Tibial nerve (tissue), 4 donors: ENCODE data around the gene KIF7. TPM values are rescaled to one million over a fixed set of nuclear protein-coding genes. Genes with fewer than 3 reads are reported as not detected.

Experiments used
- DNase-seq, 2 donors: peaks; one replicate each; pipeline ENCODE4 v3.0.0-alpha.2; 2019; ENCODE audit warnings: low spot score in 2 of 2
- H3K27ac ChIP-seq, 4 donors: fragments of 200-600 bp; sonication (generic) in 3 of 4; one replicate each; pipeline ENCODE4 v1.5.1; 2017 to 2019; ENCODE audit warnings: mild to moderate bottlenecking in 1 of 4
- H3K27me3 ChIP-seq, 2 donors: fragments of 200-600 bp; sonication (generic) in 1 of 2; one replicate each; pipeline versions ENCODE4 v1.5.1 to v1.6.0; 2017 to 2019
- H3K36me3 ChIP-seq, 3 donors: fragments of 200-600 bp; sonication (generic); one replicate each; pipeline ENCODE4 v1.5.1; 2018 to 2019
- H3K4me1 ChIP-seq, 4 donors: fragments of 200-600 bp; sonication (generic) in 3 of 4; one replicate each; pipeline ENCODE4 v1.5.1; 2017 to 2019
- H3K4me3 ChIP-seq, 4 donors: fragments of 200-600 bp; sonication (generic) in 3 of 4; one replicate each; pipeline ENCODE4 v1.5.1; 2017 to 2019; ENCODE audit warnings: mild to moderate bottlenecking in 1 of 4, moderate library complexity in 1 of 4
- H3K9me3 ChIP-seq, 4 donors: fragments of 200-600 bp; sonication (generic) in 3 of 4; one replicate each; pipeline ENCODE4 v1.5.1; 2017 to 2019
- CTCF ChIP-seq, 5 experiments: fragments of 200-600 bp in 3 of 5; fragments of 450-650 bp in 2 of 5; sonication (generic) in 3 of 5; IDR thresholded peaks; one replicate each; pipeline ENCODE4 v1.5.1; 2016 to 2019; ENCODE audit warnings: antibody characterized with exemption in 5 of 5, mild to moderate bottlenecking in 3 of 5, moderate library complexity in 2 of 5
- EP300 ChIP-seq, 2 donors: sonication (generic); formaldehyde crosslinking; IDR thresholded peaks; one replicate each; pipeline ENCODE4 v1.6.1; 2017; ENCODE audit warnings: antibody characterized with exemption in 2 of 2, mild to moderate bottlenecking in 1 of 2
- POLR2A ChIP-seq, 2 donors: fragments of 450-650 bp; IDR thresholded peaks; one replicate each; pipeline ENCODE4 v1.6.1; 2017; ENCODE audit warnings: antibody characterized with exemption in 2 of 2, mild to moderate bottlenecking in 2 of 2, moderate library complexity in 2 of 2
- WGBS, 2 donors: methylation state at CpG; one replicate each; pipeline ENCODE4 v1.1.5; 2018; 5-methylcytosine and 5-hydroxymethylcytosine counted together
- total RNA-seq, 4 donors: library from RNA; depleted of rRNA; stranded (reverse); fragments of >200 nt; gene quantifications; one replicate each; pipeline ENCODE4 v1.1.0, GENCODE V29; 2016

KIF7 gene
- total RNA-seq, 4 donors from 2014 or later: 7.2 to 41.1 (median 20.8) TPM

GRCh38 chr15:89630974-89631901, 24.0 kb downstream of the KIF7 start:
- WGBS, 2 donors: 93 to 94% methylated on average over 30 of the region's 30 CpGs
- H3K27me3 ChIP-seq: no peaks in the 10 kb centered on the region
- H3K4me3 ChIP-seq: no peak overlapping the region
- TF ChIP-seq POLR2A (IDR thresholded peaks at IDR 0.05) (no peak), EP300 (IDR thresholded peaks at IDR 0.05) (no peak), CTCF (IDR thresholded peaks at IDR 0.05) (no peak)
- no peaks in the 10 kb centered on the region for H3K9me3 ChIP-seq
- DNase-seq: no peak
- H3K27ac ChIP-seq: no peak overlapping the region
- no peaks in the 10 kb centered on the region for H3K4me1 ChIP-seq
- peaks cover 0 to 86% (median 0%) of the 10 kb centered on the region in 3 donors for H3K36me3 ChIP-seq

- no peaks in the 10 kb centered on the region for H3K4me1 ChIP-seq
- peaks cover 0 to 96% (median 0%) of the 10 kb centered on the region in 3 donors for H3K36me3 ChIP-seq
- no peak overlapping the region for H3K27ac ChIP-seq
- 92 to 98% methylated on average over 2 to 10 of the region's 14 CpGs for WGBS, 2 donors
- no peaks in the 10 kb centered on the region for H3K27me3 ChIP-seq
- TF ChIP-seq CTCF (IDR thresholded peaks at IDR 0.05) (no peak), EP300 (IDR thresholded peaks at IDR 0.05) (no peak), POLR2A (IDR thresholded peaks at IDR 0.05) (no peak)
- H3K9me3 ChIP-seq: no peaks in the 10 kb centered on the region
- H3K4me3 ChIP-seq: no peak overlapping the region
- no peak for DNase-seq
Measured at GRCh38 chr15:89630260-89630659, 25.0 kb downstream of the KIF7 start.

- Histone ChIP-seq H3K27ac (no peak overlapping the region), H3K27me3 (no peaks in the 10 kb centered on the region), H3K36me3 (peaks cover 0 to 97% (median 0%) of the 10 kb centered on the region in 3 donors), H3K4me1 (no peaks in the 10 kb centered on the region), H3K9me3 (no peaks in the 10 kb centered on the region), H3K4me3 (no peak overlapping the region)
- TF ChIP-seq CTCF (IDR thresholded peaks at IDR 0.05): no peak
- no peak for TF ChIP-seq POLR2A (IDR thresholded peaks at IDR 0.05)
- no peak for TF ChIP-seq EP300 (IDR thresholded peaks at IDR 0.05)
- DNase-seq: no peak
- 91 to 94% methylated on average over 5 of the region's 5 CpGs for WGBS, 2 donors
Measured at GRCh38 chr15:89629829-89630228, 25.4 kb downstream of the KIF7 start.

GRCh38 chr15:89628806-89629715, 26.2 kb downstream of the KIF7 start:
- 92 to 93% methylated on average over 14 to 30 of the region's 30 CpGs for WGBS, 2 donors
- H3K9me3 ChIP-seq: no peaks in the 10 kb centered on the region
- TF ChIP-seq POLR2A (IDR thresholded peaks at IDR 0.05) (no peak), EP300 (IDR thresholded peaks at IDR 0.05) (no peak), CTCF (IDR thresholded peaks at IDR 0.05) (no peak)
- DNase-seq: no peak
- H3K36me3 ChIP-seq: peaks cover 0 to 93% (median 0%) of the 10 kb centered on the region in 3 donors
- no peak overlapping the region for H3K27ac ChIP-seq
- no peaks in the 10 kb centered on the region for H3K4me1 ChIP-seq
- no peaks in the 10 kb centered on the region for H3K27me3 ChIP-seq
- H3K4me3 ChIP-seq: no peak overlapping the region
